DOHH2 (cell line): Measurements from ENCODE around the gene DDX59.

Experiments
- H3F3A ChIP-seq: fragments of 200-600 bp; sonication (generic), shearing (Covaris generic); 2 replicates; pipeline ENCODE4 v1.6.0; 2016; ENCODE audit warnings: antibody characterized with exemption, mild to moderate bottlenecking; ENCODE audit not compliant: control insufficient read depth, insufficient read depth
- H3K27ac ChIP-seq: fragments of 200-600 bp; sonication (generic); 2 replicates; pipeline ENCODE4 v1.5.1; 2014; ENCODE audit warnings: low read depth, mild to moderate bottlenecking, low read length, moderate library complexity
- H3K27me3 ChIP-seq: fragments of 200-600 bp; sonication (generic); 2 replicates; pipeline ENCODE4 v1.6.1; 2014; ENCODE audit warnings: mild to moderate bottlenecking, low read length, mixed read lengths; ENCODE audit not compliant: control insufficient read depth
- H3K36me3 ChIP-seq: fragments of 200-600 bp; sonication (generic); 2 replicates; pipeline ENCODE4 v1.6.1; 2014; ENCODE audit warnings: mild to moderate bottlenecking, low read length, moderate library complexity, mixed read lengths; ENCODE audit not compliant: control insufficient read depth
- H3K4me1 ChIP-seq: fragments of 200-600 bp; sonication (generic); 2 replicates; pipeline ENCODE4 v1.6.1; 2014; ENCODE audit warnings: mild to moderate bottlenecking, low read length, mixed read lengths; ENCODE audit not compliant: control insufficient read depth
- H3K4me2 ChIP-seq: fragments of 200-600 bp; sonication (generic); 2 replicates; pipeline ENCODE4 v1.6.0; 2014; ENCODE audit warnings: mild to moderate bottlenecking, low read length, moderate library complexity
- H3K4me3 ChIP-seq: fragments of 200-600 bp; sonication (generic); 2 replicates; pipeline ENCODE4 v1.5.1; 2014; ENCODE audit warnings: mild to moderate bottlenecking, low read length, mixed read lengths
- H3K79me2 ChIP-seq: fragments of 200-600 bp; sonication (generic); 2 replicates; pipeline ENCODE4 v1.6.1; 2014; ENCODE audit warnings: mild to moderate bottlenecking, low read length, mixed read lengths; ENCODE audit not compliant: control insufficient read depth
- H3K9me2 ChIP-seq: fragments of 200-600 bp; sonication (generic); replicated peaks from 2 replicates; pipeline ENCODE4 v1.6.1; 2014; ENCODE audit warnings: mild to moderate bottlenecking, low read length, mixed read lengths; ENCODE audit not compliant: control insufficient read depth
- H3K9me3 ChIP-seq: fragments of 200-600 bp; sonication (generic); 2 replicates; pipeline ENCODE4 v1.6.1; 2014; ENCODE audit warnings: antibody characterized with exemption, low read length, mixed read lengths; ENCODE audit not compliant: control insufficient read depth, insufficient read depth
- H4K20me1 ChIP-seq: fragments of 200-600 bp; sonication (generic); 2 replicates; pipeline ENCODE4 v1.6.0; 2014; ENCODE audit warnings: low read depth, mild to moderate bottlenecking, antibody characterized with exemption, low read length, moderate library complexity; ENCODE audit not compliant: control insufficient read depth, insufficient read depth
- EZH2phosphoT487 ChIP-seq: fragments of 200-600 bp; sonication (generic); IDR thresholded peaks from 2 replicates; pipeline ENCODE4 v1.6.1; 2017; ENCODE audit warnings: borderline replicate concordance, mild to moderate bottlenecking, antibody characterized with exemption, low read length, moderate library complexity, mixed read lengths
- TF ChIP-seq, protein P1 (sequence below): fragments of 200-600 bp; sonication (generic); IDR thresholded peaks from one replicate; pipeline ENCODE4 v1.5.1; 2014; ENCODE audit warnings: antibody characterized with exemption, mild to moderate bottlenecking, low read depth, low read length; ENCODE audit not compliant: poor library complexity, severe bottlenecking

DDX59 gene

DNA sequence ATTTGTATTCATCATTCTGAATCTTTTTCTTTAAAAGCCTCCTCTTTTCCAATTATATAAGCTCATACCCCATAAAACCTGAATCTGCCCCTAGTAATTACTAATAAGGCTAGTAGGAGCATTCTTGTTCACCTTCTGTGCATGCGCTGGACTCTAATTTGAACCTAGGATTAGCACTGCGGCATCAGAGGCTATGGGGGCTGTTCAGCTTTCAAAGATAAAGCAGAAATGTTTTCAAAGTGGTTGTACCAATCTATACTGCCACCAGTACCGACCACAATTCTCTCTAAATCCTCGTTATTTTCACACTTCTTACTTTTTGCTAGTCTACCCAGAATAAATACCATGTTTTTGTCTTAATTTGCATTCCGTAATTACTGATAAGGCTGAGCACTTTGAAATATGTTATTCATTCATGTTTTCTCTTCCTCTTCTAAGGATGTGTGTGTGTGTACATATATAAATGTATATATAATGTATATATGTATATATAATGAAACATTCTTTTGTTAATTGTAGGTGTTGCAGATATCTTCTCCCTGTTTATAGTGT, 1.6 kb upstream of the DDX59 start:
- Histone ChIP-seq H3K9me2 (no peaks in the 10 kb centered on the region), H3K79me2 (peaks cover 23% of the 10 kb centered on the region), H3F3A (0 out of 2 replicates have a peak, but pooled peaks cover 2% of the 10 kb centered on the region), H3K27me3 (no peaks in the 10 kb centered on the region), H3K36me3 (peaks cover 4% of the 10 kb centered on the region), H3K27ac (no peak overlapping the region), H3K4me2 (peak overlapping the region; percentile 68), H3K4me3 (peak overlapping the region; percentile 89), H3K4me1 (peaks cover 15% of the 10 kb centered on the region), H3K9me3 (no peaks in the 10 kb centered on the region), H4K20me1 (no peaks in the 10 kb centered on the region)
- TF ChIP-seq, protein P1, sequence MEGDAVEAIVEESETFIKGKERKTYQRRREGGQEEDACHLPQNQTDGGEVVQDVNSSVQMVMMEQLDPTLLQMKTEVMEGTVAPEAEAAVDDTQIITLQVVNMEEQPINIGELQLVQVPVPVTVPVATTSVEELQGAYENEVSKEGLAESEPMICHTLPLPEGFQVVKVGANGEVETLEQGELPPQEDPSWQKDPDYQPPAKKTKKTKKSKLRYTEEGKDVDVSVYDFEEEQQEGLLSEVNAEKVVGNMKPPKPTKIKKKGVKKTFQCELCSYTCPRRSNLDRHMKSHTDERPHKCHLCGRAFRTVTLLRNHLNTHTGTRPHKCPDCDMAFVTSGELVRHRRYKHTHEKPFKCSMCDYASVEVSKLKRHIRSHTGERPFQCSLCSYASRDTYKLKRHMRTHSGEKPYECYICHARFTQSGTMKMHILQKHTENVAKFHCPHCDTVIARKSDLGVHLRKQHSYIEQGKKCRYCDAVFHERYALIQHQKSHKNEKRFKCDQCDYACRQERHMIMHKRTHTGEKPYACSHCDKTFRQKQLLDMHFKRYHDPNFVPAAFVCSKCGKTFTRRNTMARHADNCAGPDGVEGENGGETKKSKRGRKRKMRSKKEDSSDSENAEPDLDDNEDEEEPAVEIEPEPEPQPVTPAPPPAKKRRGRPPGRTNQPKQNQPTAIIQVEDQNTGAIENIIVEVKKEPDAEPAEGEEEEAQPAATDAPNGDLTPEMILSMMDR = no peak
- TF ChIP-seq EZH2phosphoT487 = no peak

DNA sequence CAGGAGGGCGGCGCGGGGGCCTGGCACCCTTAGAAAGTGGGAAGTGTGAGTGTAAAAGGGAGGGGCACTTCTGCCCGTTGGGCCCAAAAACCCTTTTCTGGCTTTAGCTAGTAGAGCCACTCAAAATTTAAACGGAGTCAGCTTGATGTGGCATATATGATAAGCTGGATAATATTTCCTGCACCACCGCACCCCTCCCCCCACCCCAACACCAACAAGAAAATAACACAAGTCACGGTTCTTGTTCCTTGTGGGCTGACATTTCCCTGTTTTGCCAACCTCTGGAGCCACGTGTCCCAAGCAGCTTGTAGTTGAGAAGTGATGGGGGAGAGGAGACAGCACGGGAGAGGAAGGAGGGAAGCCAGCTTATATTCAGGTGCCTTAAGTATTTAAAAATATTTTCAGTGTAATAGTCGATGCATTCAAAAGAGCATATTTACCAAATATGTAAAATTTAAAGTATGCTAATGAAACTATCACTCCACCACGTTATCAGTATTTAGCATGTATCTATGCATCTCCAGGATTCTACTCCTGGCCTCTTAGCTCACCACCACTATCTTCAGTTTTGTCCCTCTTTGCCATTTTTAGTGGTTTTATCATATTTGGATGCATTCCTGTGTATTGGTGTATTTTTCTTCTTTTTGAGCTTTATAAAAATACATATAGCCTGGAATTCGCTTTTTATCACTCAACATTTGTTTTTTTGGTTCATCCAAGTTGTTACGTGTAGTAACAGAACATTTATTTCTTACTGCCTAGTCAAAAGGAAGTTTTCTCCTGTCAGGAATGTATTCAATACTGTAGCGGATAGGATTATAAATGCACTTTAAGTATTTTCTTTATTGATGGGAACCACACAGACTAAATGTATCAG, 773 bp upstream of the DDX59 start:
- no peak for TF ChIP-seq EZH2phosphoT487
- TF ChIP-seq, protein P1 = no peak
- Histone ChIP-seq H3K9me3 (no peaks in the 10 kb centered on the region), H3K4me2 (peak overlapping the region; percentile 68), H3K9me2 (no peaks in the 10 kb centered on the region), H3K36me3 (peaks cover 12% of the 10 kb centered on the region), H3K4me1 (peaks cover 18% of the 10 kb centered on the region), H3K27ac (peak overlapping the region; percentile 86), H3F3A (0 out of 2 replicates have a peak, but pooled peaks cover 2% of the 10 kb centered on the region), H3K4me3 (peak overlapping the region; percentile 89), H4K20me1 (no peaks in the 10 kb centered on the region), H3K79me2 (peaks cover 23% of the 10 kb centered on the region), H3K27me3 (no peaks in the 10 kb centered on the region)

DNA sequence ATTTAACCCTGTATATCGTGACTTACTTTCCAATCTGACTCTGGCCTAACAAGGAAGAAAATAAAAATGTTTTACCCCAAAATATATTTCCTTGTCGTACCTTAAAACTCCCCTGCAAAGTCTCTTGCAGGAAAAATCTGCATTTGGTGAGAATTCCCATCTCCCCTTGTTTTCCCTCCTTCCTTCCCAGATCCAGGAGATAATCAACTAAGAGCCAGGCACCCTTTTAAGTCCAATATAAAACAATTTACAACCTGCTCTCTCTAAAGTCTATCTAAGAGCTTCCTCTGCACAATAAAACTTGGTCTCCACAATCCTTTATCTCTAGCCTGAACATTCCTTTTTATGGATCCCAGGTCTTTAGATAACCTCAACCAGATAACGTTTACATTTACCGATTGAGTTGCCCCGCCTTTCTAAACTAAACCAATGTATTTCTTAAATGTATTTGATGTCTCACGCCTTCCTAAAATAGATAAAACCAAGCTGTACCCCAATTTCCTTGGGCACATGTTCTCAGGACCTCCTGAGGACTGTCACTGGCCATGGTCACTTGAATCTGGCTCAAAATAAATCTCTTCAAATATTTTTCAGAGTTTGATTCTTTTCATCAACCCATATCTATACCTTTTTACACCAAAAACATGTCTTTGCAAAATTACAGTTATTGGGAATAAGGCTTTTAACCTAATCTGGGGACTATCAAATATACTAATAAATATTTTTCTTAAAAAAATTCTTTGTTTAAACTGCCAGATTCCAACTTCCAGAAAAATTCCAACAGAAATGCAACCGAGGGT, 993 bp downstream of the DDX59 start:
- no peaks in the 10 kb centered on the region for H3K9me3 ChIP-seq
- peak overlapping the region; percentile 86 for H3K27ac ChIP-seq
- no peaks in the 10 kb centered on the region for H3F3A ChIP-seq
- peak overlapping the region; percentile 89 for H3K4me3 ChIP-seq
- H3K4me1 ChIP-seq = peaks cover 18% of the 10 kb centered on the region
- peaks cover 19% of the 10 kb centered on the region for H3K36me3 ChIP-seq
- H4K20me1 ChIP-seq = no peaks in the 10 kb centered on the region
- H3K4me2 ChIP-seq = peak overlapping the region; percentile 71
- H3K9me2 ChIP-seq = no peaks in the 10 kb centered on the region
- H3K27me3 ChIP-seq = no peaks in the 10 kb centered on the region
- TF ChIP-seq EZH2phosphoT487 = no peak
- TF ChIP-seq, protein P1 = no peak
- H3K79me2 ChIP-seq = peaks cover 23% of the 10 kb centered on the region
